HG02571 (cell line): ENCODE results near the gene COCH.
"Not testable (repeated sequence)": the region's sequence is repeated elsewhere in the genome, so short reads cannot be mapped to it uniquely, and the experiment has no call there.

Source experiments
- ATAC-seq: cut with Tn5 transposase; IDR thresholded peaks from one replicate; pipeline ENCODE4 v1.9.1; 2021; ENCODE audit warnings: mild to moderate bottlenecking, moderate library complexity; ENCODE audit not compliant: unreplicated experiment

Gene COCH

GRCh38 chr14:30874999-30875787 is 834 bp downstream of the COCH start:
- peak; percentile 25 for ATAC-seq

DNA sequence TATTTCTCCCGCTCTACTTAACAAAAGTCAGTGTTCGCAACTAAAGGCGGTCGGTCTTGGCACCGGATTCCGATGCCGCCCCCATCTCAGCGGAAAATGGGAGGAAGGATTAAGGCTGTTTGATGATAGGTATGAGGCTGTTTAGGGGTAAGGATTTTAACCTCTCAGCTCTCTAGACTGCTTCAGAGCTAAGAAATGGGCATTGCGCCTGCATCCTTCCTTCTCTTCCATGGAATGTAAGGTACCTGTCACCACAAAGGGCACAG is 1.4 kb downstream of the COCH start:
- ATAC-seq, result no peak

GRCh38 chr14:30876692-30877091 is 2.3 kb downstream of the COCH start:
- ATAC-seq, result no peak

- ATAC-seq, result no peak
These were observed 8.1 kb downstream of the COCH start for GRCh38 chr14:30882431-30882830.

DNA sequence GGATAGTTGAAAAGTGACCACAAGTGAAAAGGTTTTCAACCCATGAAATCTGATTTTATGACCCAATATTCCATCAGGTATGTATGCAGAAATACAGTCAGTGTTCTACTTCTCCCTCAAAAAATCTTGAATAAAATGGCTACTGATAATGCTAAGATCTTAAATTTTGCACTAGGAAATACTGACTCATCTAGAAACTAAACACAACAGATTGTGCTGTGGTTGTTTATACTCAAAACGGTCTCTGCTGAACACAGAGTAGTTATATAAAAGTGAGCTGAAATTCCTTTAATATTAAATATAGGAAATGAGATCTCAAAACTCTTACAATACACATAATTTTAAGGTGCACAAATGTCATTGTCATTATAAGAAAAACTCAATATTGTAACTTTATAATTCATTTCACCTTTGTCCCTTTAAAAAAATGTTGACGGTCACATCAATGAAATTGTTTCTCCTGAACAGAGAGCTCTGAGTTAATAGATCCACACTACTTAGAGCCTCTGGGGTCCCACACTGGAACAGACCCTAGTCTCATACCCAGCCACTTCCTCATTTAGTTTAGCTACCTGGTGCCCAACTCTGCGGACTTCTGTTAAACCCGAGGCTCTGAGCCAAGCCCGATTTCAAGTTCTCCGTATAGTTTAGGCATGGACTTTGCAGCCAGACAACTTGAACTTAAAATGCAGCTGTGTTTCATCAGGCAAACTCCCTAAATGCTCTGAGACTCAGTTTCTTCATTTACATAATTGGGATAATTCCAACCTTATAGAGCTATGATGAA is 9.3 kb downstream of the COCH start:
- ATAC-seq, result no peak

GRCh38 chr14:30884901-30885300 is 10.5 kb downstream of the COCH start:
- no peak for ATAC-seq

- no peak for ATAC-seq
These were observed 11.7 kb downstream of the COCH start for GRCh38 chr14:30885840-30886740.

- ATAC-seq, result no peak
These were observed 14.3 kb downstream of the COCH start for GRCh38 chr14:30888480-30889243.

- no peak for ATAC-seq
These were observed 14.9 kb downstream of the COCH start for GRCh38 chr14:30889244-30889594.

GRCh38 chr14:30893819-30894218 is 19.5 kb downstream of the COCH start:
- no peak for ATAC-seq

- ATAC-seq, result no peak
These were observed 20.7 kb downstream of the COCH start for GRCh38 chr14:30894923-30895515.

GRCh38 chr14:30896435-30896834 is 22.1 kb downstream of the COCH start:
- ATAC-seq, result no peak

GRCh38 chr14:30897121-30897520 is 22.8 kb downstream of the COCH start:
- not testable (repeated sequence) for ATAC-seq

- no peak for ATAC-seq
These were observed 29.1 kb downstream of the COCH start for GRCh38 chr14:30903285-30904124.

DNA sequence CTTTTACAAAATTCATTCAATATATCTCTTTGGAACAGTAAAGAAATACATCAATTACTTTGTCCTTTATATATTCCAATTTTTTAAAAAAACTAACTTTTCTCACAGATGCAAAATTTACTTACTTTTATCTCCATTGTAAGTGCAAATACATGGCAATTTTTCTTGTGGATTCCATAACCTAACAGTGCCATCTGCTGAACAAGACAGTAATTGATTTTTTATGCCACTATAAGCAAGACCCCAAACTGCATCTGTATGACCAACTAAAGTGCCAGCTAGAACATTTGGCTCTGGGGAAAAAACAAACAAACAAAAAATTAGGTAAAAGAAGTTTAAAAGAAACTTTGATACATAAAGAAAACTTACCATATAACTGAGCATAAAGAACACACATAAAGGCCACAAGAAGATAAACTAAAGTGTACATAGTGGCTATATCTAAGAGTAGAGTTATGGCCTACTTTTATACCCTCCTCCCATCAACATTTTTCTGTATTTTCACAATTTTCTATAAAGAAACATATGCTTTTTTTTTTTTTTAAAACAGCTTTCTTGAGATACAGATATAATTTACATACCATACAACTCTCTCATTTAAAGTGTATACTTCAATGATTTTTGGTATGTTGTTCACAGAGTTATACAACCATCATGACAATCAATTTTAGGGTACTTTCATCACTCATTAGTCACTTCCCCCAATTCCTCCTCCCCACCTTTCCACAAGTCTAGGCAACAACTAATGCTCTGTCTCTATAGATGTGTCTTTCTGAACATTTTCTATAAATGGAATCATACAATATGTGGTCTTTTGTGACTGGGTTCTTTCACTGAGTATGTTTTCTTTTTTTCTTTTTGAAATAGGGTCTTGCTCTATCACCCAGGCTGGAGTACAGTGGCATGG is 32.6 kb downstream of the COCH start:
- no peak for ATAC-seq

DNA sequence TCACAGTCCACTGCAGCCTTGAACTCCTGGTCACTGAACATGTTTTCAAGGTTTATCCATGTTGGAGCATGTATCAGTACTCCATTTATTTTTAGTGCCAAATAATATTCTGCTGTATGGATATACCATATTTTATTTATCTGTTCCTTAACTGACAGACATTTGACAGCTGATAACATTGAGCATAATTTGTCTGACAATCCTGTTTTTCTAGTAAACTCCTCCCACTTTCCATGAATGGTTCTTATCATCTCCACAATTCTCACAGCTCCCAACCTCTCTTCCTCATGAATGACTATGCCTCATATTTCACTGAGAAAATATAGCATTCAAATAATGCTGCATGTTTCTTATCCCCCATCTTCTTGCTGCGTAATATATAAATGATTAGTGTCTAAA is 33.3 kb downstream of the COCH start:
- ATAC-seq, result no peak

GRCh38 chr14:30908826-30909225 is 34.5 kb downstream of the COCH start:
- ATAC-seq, result no peak

DNA sequence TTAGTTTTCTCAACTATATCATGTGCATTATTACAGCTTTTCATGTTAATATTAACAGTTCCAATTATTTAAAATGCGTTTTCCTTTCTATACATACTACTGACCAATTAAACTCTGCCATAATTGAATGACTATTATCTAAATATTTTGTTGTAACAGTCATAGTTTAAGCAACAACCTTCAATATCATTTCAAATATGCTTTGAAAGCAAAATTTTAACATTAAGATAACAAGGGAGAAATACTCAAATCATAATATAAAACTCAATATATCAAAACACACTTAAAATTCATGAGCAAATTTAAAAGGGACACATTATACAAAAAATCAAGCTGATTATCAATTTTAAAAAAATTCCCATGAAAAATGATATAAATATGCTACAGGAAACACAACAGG is 40.5 kb downstream of the COCH start:
- ATAC-seq, result no peak

DNA sequence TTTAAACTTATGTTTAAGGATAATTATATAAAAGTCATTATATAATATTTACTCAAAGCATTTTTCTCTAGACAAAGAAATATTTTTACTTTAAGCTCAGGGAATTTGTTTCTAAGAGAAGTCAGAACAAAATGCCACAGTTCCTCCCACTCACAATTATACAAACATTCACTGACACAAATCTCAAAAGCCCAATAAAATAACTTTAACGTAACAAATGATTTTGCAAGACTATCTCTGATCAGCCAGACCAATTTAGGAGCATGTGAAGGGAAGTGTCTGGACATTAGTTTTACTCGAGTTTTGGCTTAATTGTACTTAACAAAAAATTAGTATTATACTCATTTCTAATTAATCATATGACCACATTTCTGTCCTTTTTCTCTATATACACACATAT is 41.2 kb downstream of the COCH start:
- no peak for ATAC-seq
